HepG2 (cell line): ENCODE results near the gene ZNF100. TPM values are rescaled to one million over a fixed set of nuclear protein-coding genes. Genes with fewer than 3 reads are reported as not detected.

ENCODE experiments used
- MED1 ChIP-seq: sonication (generic); formaldehyde crosslinking; IDR thresholded peaks from 2 replicates; pipeline ENCODE4 v1.4.0; 2020; ENCODE audit warnings: missing genetic modification reagents
- PLRG1 ChIP-seq: fragments of 450-650 bp; conservative IDR thresholded peaks from 2 replicates; pipeline ENCODE4 v1.6.1; 2016
- RARA ChIP-seq: IDR thresholded peaks from 2 replicates; pipeline ENCODE4 v1.6.1; 2016; ENCODE audit warnings: missing genetic modification reagents, missing compliant biosample characterization
- SCMH1 ChIP-seq: sonication (generic); formaldehyde crosslinking; IDR thresholded peaks from 2 replicates; pipeline ENCODE4 v1.9.0; 2021; ENCODE audit warnings: missing genetic modification reagents, mild to moderate bottlenecking, borderline replicate concordance
- SIN3A ChIP-seq: IDR thresholded peaks from 2 replicates; pipeline ENCODE4 v1.6.1; 2011; ENCODE audit warnings: low read depth, mild to moderate bottlenecking, control low read depth, low read length, borderline replicate concordance
- ZFP1 ChIP-seq: IDR thresholded peaks from 2 replicates; pipeline ENCODE4 v1.6.1; 2016
- ZNF121 ChIP-seq: sonication (generic); formaldehyde crosslinking; IDR thresholded peaks from 2 replicates; pipeline ENCODE4 v1.5.0; 2020; ENCODE audit warnings: mild to moderate bottlenecking, missing genetic modification reagents
- ZNF652 ChIP-seq: IDR thresholded peaks from 2 replicates; pipeline ENCODE4 v1.6.1; 2016; ENCODE audit warnings: low read depth, borderline replicate concordance
- ZNF709 ChIP-seq: sonication (generic); formaldehyde crosslinking; IDR thresholded peaks from 2 replicates; pipeline ENCODE4 v1.5.0; 2020; ENCODE audit warnings: mild to moderate bottlenecking, missing genetic modification reagents
- ZNF775 ChIP-seq: sonication (generic); formaldehyde crosslinking; IDR thresholded peaks from 2 replicates; pipeline ENCODE4 v1.4.0; 2020; ENCODE audit warnings: missing genetic modification reagents, mild to moderate bottlenecking, moderate library complexity, borderline replicate concordance
- ZNF776 ChIP-seq: sonication (generic); formaldehyde crosslinking; IDR thresholded peaks from 2 replicates; pipeline ENCODE4 v1.4.0; 2020; ENCODE audit warnings: mild to moderate bottlenecking, missing genetic modification reagents
- polyA plus RNA-seq, 8 experiments: library from polyadenylated mRNA; depleted of rRNA in 3 of 8; stranded (reverse) in 7 of 8; unstranded in 1 of 8; fragments of >200 nt; fragmentation: Illumina TruSeq in 4 of 8; extraction: Trizol in 4 of 8; gene quantifications; 2 replicates each; pipeline versions ENCODE4 v1.2.1 to v1.2.3, GENCODE V29; 2011 to 2016; ENCODE audit warnings: low read depth in 4 of 8, missing spikeins in 1 of 8, mixed read lengths in 1 of 8; ENCODE audit not compliant: insufficient read depth in 1 of 8
- total RNA-seq, 5 experiments: library from RNA; depleted of rRNA; stranded (reverse); fragments of >200 nt; fragmentation: Illumina TruSeq; extraction: Trizol; gene quantifications; 2 replicates each; pipeline ENCODE4 v1.2.3, GENCODE V29; 2016; ENCODE audit warnings: low read depth in 1 of 5
- TF ChIP-seq, protein P1 (sequence below): sonication (generic); formaldehyde crosslinking; conservative IDR thresholded peaks from 2 replicates; pipeline ENCODE4 v1.8.0; 2022; ENCODE audit warnings: low read depth, missing genetic modification reagents
- TF ChIP-seq, protein P2 (sequence below), 2 experiments: IDR thresholded peaks; 2 replicates each; pipeline ENCODE4 v1.6.1; 2011 to 2012; ENCODE audit warnings: low read length in 2 of 2, borderline replicate concordance in 1 of 2, low read depth in 1 of 2, mild to moderate bottlenecking in 1 of 2, moderate library complexity in 1 of 2
- TF ChIP-seq, protein P3 (sequence below): sonication (generic); formaldehyde crosslinking; IDR thresholded peaks from 2 replicates; pipeline ENCODE4 v1.4.0; 2020; ENCODE audit warnings: missing genetic modification reagents
- TF ChIP-seq, protein P4 (sequence below): sonication (generic); formaldehyde crosslinking; IDR thresholded peaks from 2 replicates; pipeline ENCODE4 v1.4.0; 2020; ENCODE audit warnings: missing genetic modification reagents
- TF ChIP-seq, protein P5 (sequence below): sonication (generic); formaldehyde crosslinking; IDR thresholded peaks from 2 replicates; pipeline ENCODE4 v1.8.1; 2022; ENCODE audit warnings: low read depth, mild to moderate bottlenecking, missing genetic modification reagents

ZNF100 gene
- total and polyA plus RNA-seq, 2 of the 13 experiments (the other 11 are each of a cell fraction or from before 2014, with no cell fraction given): 2.5 to 11.4 TPM

DNA sequence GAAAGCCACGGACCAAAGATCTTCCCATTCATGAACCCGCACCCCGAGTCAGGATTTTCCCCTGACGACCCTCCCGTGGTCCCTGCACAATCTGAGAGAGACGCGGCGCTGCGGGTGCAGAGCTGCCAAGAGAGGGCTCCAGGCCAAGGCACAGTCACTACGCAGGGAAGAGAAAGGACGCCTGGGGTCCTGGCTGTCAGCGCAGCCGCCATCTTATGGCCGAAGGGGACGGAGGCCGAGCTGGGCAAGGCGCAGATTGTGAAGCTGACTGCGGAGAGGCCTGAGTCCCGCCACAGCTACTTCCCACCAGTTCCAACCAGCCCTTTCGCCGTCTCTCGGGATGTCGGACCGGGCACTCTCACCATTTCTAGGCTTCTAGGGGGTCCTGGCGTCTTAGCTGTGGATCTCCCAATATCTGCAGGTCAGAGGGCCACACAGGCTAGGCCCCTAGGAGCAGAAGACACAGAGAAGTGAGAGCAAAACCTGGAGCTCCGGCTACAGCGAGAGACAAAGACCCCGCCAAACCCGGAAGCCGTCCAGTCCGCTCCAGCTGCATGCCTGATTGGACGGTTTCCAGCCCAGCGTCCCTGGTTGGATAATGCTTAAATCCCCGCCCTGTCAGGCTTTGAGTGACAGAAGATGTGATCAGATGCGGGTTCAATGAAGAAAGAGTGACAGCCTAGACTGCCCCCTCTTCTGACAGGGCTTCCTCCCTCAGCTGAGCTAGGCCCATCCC lies at the start of gene ZNF100 (continued):
- TF ChIP-seq, protein P1, sequence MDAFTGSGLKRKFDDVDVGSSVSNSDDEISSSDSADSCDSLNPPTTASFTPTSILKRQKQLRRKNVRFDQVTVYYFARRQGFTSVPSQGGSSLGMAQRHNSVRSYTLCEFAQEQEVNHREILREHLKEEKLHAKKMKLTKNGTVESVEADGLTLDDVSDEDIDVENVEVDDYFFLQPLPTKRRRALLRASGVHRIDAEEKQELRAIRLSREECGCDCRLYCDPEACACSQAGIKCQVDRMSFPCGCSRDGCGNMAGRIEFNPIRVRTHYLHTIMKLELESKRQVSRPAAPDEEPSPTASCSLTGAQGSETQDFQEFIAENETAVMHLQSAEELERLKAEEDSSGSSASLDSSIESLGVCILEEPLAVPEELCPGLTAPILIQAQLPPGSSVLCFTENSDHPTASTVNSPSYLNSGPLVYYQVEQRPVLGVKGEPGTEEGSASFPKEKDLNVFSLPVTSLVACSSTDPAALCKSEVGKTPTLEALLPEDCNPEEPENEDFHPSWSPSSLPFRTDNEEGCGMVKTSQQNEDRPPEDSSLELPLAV: no peak
- TF ChIP-seq, protein P2, sequence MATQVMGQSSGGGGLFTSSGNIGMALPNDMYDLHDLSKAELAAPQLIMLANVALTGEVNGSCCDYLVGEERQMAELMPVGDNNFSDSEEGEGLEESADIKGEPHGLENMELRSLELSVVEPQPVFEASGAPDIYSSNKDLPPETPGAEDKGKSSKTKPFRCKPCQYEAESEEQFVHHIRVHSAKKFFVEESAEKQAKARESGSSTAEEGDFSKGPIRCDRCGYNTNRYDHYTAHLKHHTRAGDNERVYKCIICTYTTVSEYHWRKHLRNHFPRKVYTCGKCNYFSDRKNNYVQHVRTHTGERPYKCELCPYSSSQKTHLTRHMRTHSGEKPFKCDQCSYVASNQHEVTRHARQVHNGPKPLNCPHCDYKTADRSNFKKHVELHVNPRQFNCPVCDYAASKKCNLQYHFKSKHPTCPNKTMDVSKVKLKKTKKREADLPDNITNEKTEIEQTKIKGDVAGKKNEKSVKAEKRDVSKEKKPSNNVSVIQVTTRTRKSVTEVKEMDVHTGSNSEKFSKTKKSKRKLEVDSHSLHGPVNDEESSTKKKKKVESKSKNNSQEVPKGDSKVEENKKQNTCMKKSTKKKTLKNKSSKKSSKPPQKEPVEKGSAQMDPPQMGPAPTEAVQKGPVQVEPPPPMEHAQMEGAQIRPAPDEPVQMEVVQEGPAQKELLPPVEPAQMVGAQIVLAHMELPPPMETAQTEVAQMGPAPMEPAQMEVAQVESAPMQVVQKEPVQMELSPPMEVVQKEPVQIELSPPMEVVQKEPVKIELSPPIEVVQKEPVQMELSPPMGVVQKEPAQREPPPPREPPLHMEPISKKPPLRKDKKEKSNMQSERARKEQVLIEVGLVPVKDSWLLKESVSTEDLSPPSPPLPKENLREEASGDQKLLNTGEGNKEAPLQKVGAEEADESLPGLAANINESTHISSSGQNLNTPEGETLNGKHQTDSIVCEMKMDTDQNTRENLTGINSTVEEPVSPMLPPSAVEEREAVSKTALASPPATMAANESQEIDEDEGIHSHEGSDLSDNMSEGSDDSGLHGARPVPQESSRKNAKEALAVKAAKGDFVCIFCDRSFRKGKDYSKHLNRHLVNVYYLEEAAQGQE (IDR thresholded peaks at IDR 0.05; ENCODE audit: borderline replicate concordance in 1 of 2, low read depth in 1 of 2, low read length in 2 of 2): no peak
- TF ChIP-seq ZNF776 (CRISPR knock-in tag) (no peak), RARA (no peak), MED1 (CRISPR knock-in tag) (no peak), SIN3A (peak; percentile 94; the same call in 1 of the 2 replicates), ZFP1 (CRISPR knock-in tag) (no peak), SCMH1 (CRISPR knock-in tag) (no peak), ZNF775 (CRISPR knock-in tag) (no peak), PLRG1 (no peak), ZNF121 (CRISPR knock-in tag) (no peak), ZNF709 (CRISPR knock-in tag) (no peak), ZNF652 (CRISPR knock-in tag) (no peak)
- TF ChIP-seq, protein P3, sequence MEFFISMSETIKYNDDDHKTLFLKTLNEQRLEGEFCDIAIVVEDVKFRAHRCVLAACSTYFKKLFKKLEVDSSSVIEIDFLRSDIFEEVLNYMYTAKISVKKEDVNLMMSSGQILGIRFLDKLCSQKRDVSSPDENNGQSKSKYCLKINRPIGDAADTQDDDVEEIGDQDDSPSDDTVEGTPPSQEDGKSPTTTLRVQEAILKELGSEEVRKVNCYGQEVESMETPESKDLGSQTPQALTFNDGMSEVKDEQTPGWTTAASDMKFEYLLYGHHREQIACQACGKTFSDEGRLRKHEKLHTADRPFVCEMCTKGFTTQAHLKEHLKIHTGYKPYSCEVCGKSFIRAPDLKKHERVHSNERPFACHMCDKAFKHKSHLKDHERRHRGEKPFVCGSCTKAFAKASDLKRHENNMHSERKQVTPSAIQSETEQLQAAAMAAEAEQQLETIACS (CRISPR knock-in tag): no peak
- TF ChIP-seq, protein P4, sequence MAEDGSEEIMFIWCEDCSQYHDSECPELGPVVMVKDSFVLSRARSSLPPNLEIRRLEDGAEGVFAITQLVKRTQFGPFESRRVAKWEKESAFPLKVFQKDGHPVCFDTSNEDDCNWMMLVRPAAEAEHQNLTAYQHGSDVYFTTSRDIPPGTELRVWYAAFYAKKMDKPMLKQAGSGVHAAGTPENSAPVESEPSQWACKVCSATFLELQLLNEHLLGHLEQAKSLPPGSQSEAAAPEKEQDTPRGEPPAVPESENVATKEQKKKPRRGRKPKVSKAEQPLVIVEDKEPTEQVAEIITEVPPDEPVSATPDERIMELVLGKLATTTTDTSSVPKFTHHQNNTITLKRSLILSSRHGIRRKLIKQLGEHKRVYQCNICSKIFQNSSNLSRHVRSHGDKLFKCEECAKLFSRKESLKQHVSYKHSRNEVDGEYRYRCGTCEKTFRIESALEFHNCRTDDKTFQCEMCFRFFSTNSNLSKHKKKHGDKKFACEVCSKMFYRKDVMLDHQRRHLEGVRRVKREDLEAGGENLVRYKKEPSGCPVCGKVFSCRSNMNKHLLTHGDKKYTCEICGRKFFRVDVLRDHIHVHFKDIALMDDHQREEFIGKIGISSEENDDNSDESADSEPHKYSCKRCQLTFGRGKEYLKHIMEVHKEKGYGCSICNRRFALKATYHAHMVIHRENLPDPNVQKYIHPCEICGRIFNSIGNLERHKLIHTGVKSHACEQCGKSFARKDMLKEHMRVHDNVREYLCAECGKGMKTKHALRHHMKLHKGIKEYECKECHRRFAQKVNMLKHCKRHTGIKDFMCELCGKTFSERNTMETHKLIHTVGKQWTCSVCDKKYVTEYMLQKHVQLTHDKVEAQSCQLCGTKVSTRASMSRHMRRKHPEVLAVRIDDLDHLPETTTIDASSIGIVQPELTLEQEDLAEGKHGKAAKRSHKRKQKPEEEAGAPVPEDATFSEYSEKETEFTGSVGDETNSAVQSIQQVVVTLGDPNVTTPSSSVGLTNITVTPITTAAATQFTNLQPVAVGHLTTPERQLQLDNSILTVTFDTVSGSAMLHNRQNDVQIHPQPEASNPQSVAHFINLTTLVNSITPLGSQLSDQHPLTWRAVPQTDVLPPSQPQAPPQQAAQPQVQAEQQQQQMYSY (CRISPR knock-in tag): no peak
- TF ChIP-seq, protein P5, sequence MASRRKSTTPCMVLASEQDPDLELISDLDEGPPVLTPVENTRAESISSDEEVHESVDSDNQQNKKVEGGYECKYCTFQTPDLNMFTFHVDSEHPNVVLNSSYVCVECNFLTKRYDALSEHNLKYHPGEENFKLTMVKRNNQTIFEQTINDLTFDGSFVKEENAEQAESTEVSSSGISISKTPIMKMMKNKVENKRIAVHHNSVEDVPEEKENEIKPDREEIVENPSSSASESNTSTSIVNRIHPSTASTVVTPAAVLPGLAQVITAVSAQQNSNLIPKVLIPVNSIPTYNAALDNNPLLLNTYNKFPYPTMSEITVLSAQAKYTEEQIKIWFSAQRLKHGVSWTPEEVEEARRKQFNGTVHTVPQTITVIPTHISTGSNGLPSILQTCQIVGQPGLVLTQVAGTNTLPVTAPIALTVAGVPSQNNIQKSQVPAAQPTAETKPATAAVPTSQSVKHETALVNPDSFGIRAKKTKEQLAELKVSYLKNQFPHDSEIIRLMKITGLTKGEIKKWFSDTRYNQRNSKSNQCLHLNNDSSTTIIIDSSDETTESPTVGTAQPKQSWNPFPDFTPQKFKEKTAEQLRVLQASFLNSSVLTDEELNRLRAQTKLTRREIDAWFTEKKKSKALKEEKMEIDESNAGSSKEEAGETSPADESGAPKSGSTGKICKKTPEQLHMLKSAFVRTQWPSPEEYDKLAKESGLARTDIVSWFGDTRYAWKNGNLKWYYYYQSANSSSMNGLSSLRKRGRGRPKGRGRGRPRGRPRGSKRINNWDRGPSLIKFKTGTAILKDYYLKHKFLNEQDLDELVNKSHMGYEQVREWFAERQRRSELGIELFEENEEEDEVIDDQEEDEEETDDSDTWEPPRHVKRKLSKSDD (CRISPR knock-in tag): no peak
